ENCODE measurements around the gene SULT6B1. TPM values are rescaled to one million over a fixed set of nuclear protein-coding genes. Genes with fewer than 3 reads are reported as not detected.

SULT6B1 gene
- total RNA-seq, 1 experiment from 2014 or later, result not detected

- Histone ChIP-seq H3K27me3 (ENCODE audit: insufficient read depth, low read length) (no peaks in the 10 kb centered on the region), H3K4ac (ENCODE audit: low read depth, low read length) (no peak overlapping the region), H2BK20ac (ENCODE audit: low read depth, low read length, poor library complexity, severe bottlenecking) (no peak overlapping the region), H3T11ph (ENCODE audit: low read length) (no peak overlapping the region), H2AK5ac (ENCODE audit: insufficient read length, low read length) (no peak overlapping the region), H3K4me1 (ENCODE audit: insufficient read depth, low read length) (peaks cover 12% of the 10 kb centered on the region; the same call in 1 of the 2 replicates), H3K23me2 (ENCODE audit: insufficient read length, low read depth, low read length, poor library complexity, severe bottlenecking) (no peaks in the 10 kb centered on the region), H3K27ac (ENCODE audit: insufficient read length, low read depth, low read length) (no peak overlapping the region), H3K56ac (ENCODE audit: insufficient read length, low read depth, low read length) (no peak overlapping the region), H3K23ac (ENCODE audit: insufficient read length, low read depth, low read length) (no peak overlapping the region), H2BK12ac (ENCODE audit: insufficient read length, low read depth, low read length) (no peak overlapping the region), H4K8ac (replicated peaks; ENCODE audit: insufficient read length, low read depth, low read length) (no peak overlapping the region), H3K9ac (ENCODE audit: extremely low read depth, insufficient read length, low read length) (peak overlapping the region; percentile 21), H4K91ac (ENCODE audit: insufficient read length, low read depth, low read length) (no peak overlapping the region), H3K9me3 (ENCODE audit: control insufficient read depth, low read depth, low read length) (no peaks in the 10 kb centered on the region), H4K5ac (ENCODE audit: insufficient read length, low read depth, low read length) (no peak overlapping the region), H3K4me2 (ENCODE audit: insufficient read depth, insufficient read length, low read length) (no peak overlapping the region), H3K18ac (ENCODE audit: insufficient read length, low read depth, low read length) (no peak overlapping the region), H2AFZ (ENCODE audit: low read length) (no peak overlapping the region), H3K79me2 (ENCODE audit: insufficient read depth, low read length) (no peaks in the 10 kb centered on the region), H2BK5ac (ENCODE audit: insufficient read length, low read length) (no peak overlapping the region), H2BK120ac (ENCODE audit: low read depth, low read length, poor library complexity, severe bottlenecking) (no peak overlapping the region), H4K20me1 (ENCODE audit: control insufficient read depth, insufficient read depth, insufficient read length) (no peaks in the 10 kb centered on the region), H3K79me1 (ENCODE audit: insufficient read depth, low read depth, low read length, poor library complexity, severe bottlenecking) (no peaks in the 10 kb centered on the region), H3K14ac (ENCODE audit: insufficient read depth, low read length) (no peak overlapping the region), H2BK15ac (ENCODE audit: low read depth, low read length) (no peak overlapping the region)
- peaks cover 0 to 5% (median 0%) of the 10 kb centered on the region in 3 experiments; a peak in 1 of 7 replicates for H3K36me3 Mint-ChIP-seq (ENCODE audit: insufficient read depth in 1 of 3, low read depth in 3 of 3)
- no peak for DNase-seq
- H3K4me1 Mint-ChIP-seq, result peaks cover 57 to 58% of the 10 kb centered on the region in 2 experiments
- H3K9me3 Mint-ChIP-seq, result no peaks in the 10 kb centered on the region
- WGBS (ENCODE audit: extremely low coverage, insufficient read length, low lambda C conversion rate), result no CpG with 5 or more reads among the region's 4 CpGs
- no peak for TF ChIP-seq CTCF (conservative IDR thresholded peaks at IDR 0.05)
- no peak overlapping the region for H3K4me3 Mint-ChIP-seq
- peak overlapping the region; percentile 9 to 85 (median 59); a peak in 5 of 7 replicates for H3K27ac Mint-ChIP-seq
- no peaks in the 10 kb centered on the region for H3K27me3 Mint-ChIP-seq (ENCODE audit: low read depth)
These were observed 1.8 kb upstream of the SULT6B1 start for GRCh38 chr2:37190290-37190689.
